Right atrium auricular region (tissue), 2 donors: ENCODE measurements around the gene LCE3A. TPM values are rescaled to one million over a fixed set of nuclear protein-coding genes. Genes with fewer than 3 reads are reported as not detected.

ENCODE experiments used
- DNase-seq: peaks from one replicate; pipeline ENCODE4 v3.0.0-alpha.2; 2019; ENCODE audit warnings: low spot score
- H3K27ac ChIP-seq, 2 donors: fragments of 200-600 bp; sonication (generic); 1 replicate in 1 of 2; 2 replicates in 1 of 2; pipeline ENCODE4 v1.5.1; 2016 to 2019
- H3K27me3 ChIP-seq, 2 donors: fragments of 200-600 bp; sonication (generic); one replicate each; pipeline versions ENCODE4 v1.5.1 to v1.6.0; 2017 to 2019
- H3K36me3 ChIP-seq: fragments of 200-600 bp; sonication (generic); one replicate; pipeline ENCODE4 v1.5.1; 2016
- H3K4me1 ChIP-seq, 2 donors: fragments of 200-600 bp; sonication (generic); one replicate each; pipeline versions ENCODE4 v1.5.1 to v1.6.0; 2017 to 2019
- H3K4me3 ChIP-seq, 2 donors: fragments of 200-600 bp; sonication (generic); 1 replicate in 1 of 2; 2 replicates in 1 of 2; pipeline ENCODE4 v1.5.1; 2017 to 2019; ENCODE audit warnings: mild to moderate bottlenecking in 1 of 2, moderate library complexity in 1 of 2
- H3K9me3 ChIP-seq, 2 donors: fragments of 200-600 bp; sonication (generic); one replicate each; pipeline ENCODE4 v1.5.1; 2019
- CTCF ChIP-seq, 2 donors: fragments of 200-600 bp; sonication (generic); IDR thresholded peaks; one replicate each; pipeline ENCODE4 v1.5.1; 2019; ENCODE audit warnings: antibody characterized with exemption in 2 of 2
- total RNA-seq, 2 donors: library from RNA; depleted of rRNA; stranded (reverse); fragments of >200 nt; gene quantifications; one replicate each; pipeline ENCODE4 v1.1.0, GENCODE V29; 2016

The LCE3A gene
- total RNA-seq, 2 donors from 2014 or later = not detected

- DNase-seq = no peak
- no peak for TF ChIP-seq CTCF (IDR thresholded peaks at IDR 0.05)
- Histone ChIP-seq H3K4me3 (no peak overlapping the region), H3K4me1 (no peaks in the 10 kb centered on the region), H3K36me3 (no peaks in the 10 kb centered on the region), H3K9me3 (peaks cover 0 to 6% of the 10 kb centered on the region in 2 donors), H3K27me3 (no peaks in the 10 kb centered on the region), H3K27ac (no peak overlapping the region)
Observed at GRCh38 chr1:152630596-152630995, 7.7 kb upstream of the LCE3A start.

GRCh38 chr1:152626744-152627143 lies 3.8 kb upstream of the LCE3A start:
- no peaks in the 10 kb centered on the region for H3K27me3 ChIP-seq
- DNase-seq = no peak
- no peaks in the 10 kb centered on the region for H3K36me3 ChIP-seq
- H3K27ac ChIP-seq = no peak overlapping the region
- TF ChIP-seq CTCF (IDR thresholded peaks at IDR 0.05) = no peak
- no peak overlapping the region for H3K4me3 ChIP-seq
- no peaks in the 10 kb centered on the region for H3K4me1 ChIP-seq
- no peaks in the 10 kb centered on the region for H3K9me3 ChIP-seq

GRCh38 chr1:152623203-152623844 lies 421 bp upstream of the LCE3A start:
- Histone ChIP-seq H3K36me3 (no peaks in the 10 kb centered on the region), H3K4me1 (no peaks in the 10 kb centered on the region), H3K9me3 (peaks cover 0 to 16% of the 10 kb centered on the region in 2 donors), H3K4me3 (no peak overlapping the region), H3K27ac (no peak overlapping the region), H3K27me3 (no peaks in the 10 kb centered on the region)
- no peak for TF ChIP-seq CTCF (IDR thresholded peaks at IDR 0.05)
- no peak for DNase-seq

GRCh38 chr1:152621993-152622392 lies 910 bp downstream of the LCE3A start:
- Histone ChIP-seq H3K4me3 (no peak overlapping the region), H3K9me3 (peaks cover 0 to 25% of the 10 kb centered on the region in 2 donors), H3K4me1 (no peaks in the 10 kb centered on the region), H3K36me3 (no peaks in the 10 kb centered on the region), H3K27ac (no peak overlapping the region), H3K27me3 (no peaks in the 10 kb centered on the region)
- no peak for TF ChIP-seq CTCF (IDR thresholded peaks at IDR 0.05)
- no peak for DNase-seq

- Histone ChIP-seq H3K27ac (no peak within 1 kb of the TSS), H3K9me3 (peaks cover 0 to 11% of the 10 kb centered on the region in 2 donors), H3K4me1 (no peaks in the 10 kb centered on the region), H3K27me3 (no peaks in the 10 kb centered on the region), H3K4me3 (no peak within 1 kb of the TSS), H3K36me3 (no peaks in the 10 kb centered on the region)
- TF ChIP-seq CTCF (IDR thresholded peaks at IDR 0.05) = no peak
- no peak for DNase-seq
Observed at GRCh38 chr1:152613511-152613910, 9.4 kb downstream of the LCE3A start, which contains the start of gene LCE3B. Gene LCE3B, plus strand, starts transcription at chr1:152613811. Its CDS starts 0 bp downstream, at chr1:152613811.

GRCh38 chr1:152599934-152600333 lies 23.0 kb downstream of the LCE3A start, which contains the start of gene LCE3C:
Gene LCE3C, plus strand, starts transcription at chr1:152600234. Its CDS starts 498 bp downstream, at chr1:152600732.
- H3K27me3 ChIP-seq = no peaks in the 10 kb centered on the region
- no peaks in the 10 kb centered on the region for H3K4me1 ChIP-seq
- H3K36me3 ChIP-seq = no peaks in the 10 kb centered on the region
- no peak within 1 kb of the TSS for H3K27ac ChIP-seq
- no peak within 1 kb of the TSS for H3K4me3 ChIP-seq
- no peak for DNase-seq
- no peak for TF ChIP-seq CTCF (IDR thresholded peaks at IDR 0.05)
- H3K9me3 ChIP-seq = no peaks in the 10 kb centered on the region
